Limb (tissue), 2 donors: ENCODE measurements around the gene UBTD2.
"Not testable (repeated sequence)": the region's sequence is repeated elsewhere in the genome, so short reads cannot be mapped to it uniquely, and the experiment has no call there.

ENCODE experiments used
- DNase-seq, 2 donors: peaks; one replicate each; pipeline ENCODE4 v3.0.0-alpha.2; 2016; ENCODE audit errors: extremely low spot score in 2 of 2

Gene UBTD2

DNA sequence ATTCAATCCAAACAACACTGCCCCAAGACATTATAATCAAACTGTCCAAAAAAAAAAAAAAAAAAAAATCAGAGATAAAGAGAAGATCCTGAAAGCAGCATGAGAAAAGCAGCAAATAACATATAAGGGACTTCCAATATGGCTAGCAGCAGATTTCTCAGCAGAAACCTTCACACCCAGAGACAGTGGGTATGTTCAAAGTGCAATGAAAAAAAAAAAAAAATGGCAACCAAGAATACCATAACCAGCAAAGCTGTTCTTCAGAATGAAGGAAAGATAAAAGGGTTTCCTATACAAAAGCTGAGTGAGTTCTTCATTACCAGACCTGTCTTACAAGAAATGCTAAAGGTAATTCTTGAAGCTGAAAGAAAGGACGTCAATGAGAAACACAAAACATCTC lies 32.1 kb downstream of the UBTD2 start:
- DNase-seq, result no peak

DNA sequence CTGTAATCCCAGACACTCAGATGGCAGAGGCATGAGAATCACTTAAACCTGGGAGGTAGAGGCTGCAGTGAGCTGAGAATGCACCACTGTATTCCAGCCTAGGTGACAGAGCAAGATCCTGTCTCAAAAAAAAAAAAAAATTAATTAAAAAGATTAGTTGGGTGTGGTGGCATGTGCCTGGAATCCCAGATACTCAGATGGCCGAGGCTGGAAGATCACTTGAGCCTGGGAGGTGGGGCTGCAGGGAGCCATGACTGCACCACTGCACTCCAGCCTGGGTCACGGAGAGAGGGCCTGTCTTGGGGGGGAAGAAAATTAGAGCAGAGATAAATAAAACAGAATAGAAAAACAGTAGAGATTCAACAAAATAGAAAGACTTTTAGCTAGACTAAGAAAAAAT lies 34.9 kb downstream of the UBTD2 start:
- no peak for DNase-seq

DNA sequence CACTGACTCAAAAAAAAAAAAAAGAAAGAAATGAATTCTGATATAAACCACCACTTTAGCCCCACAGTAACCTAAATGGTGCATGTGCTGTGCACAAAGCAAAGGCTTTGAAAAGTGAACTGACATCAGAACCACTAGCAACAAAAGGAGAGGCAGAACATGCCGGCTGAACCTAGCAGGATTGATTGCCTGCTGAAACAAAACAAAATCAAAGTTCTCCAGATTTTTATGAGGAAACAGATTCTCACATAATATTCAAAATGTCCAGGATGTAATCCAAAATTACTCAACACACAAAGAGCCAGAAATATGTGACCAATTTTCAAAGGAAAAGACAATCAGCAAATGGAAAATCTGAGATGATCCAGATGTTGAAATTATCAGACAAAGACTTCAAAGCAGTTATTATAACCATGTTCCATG lies 37.9 kb downstream of the UBTD2 start:
- no peak for DNase-seq

DNA sequence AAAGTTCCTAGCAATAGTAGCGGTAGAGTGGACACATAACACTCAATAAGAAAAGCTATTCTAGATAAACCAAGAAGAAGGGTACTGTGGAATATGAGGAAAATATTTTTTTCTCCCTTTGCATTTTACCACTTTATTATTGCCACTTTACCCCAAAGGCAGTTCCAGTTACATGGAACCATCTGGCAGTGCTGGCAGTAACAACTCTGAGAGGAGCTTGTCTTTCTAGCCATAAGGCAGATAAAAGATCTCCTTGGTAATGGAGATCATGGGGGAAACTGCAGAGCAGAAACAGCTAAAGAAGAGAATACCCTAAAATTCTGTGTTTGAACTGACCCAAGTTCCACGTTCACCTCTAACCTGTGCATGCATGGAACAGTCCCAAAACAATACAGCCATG lies 38.5 kb downstream of the UBTD2 start:
- DNase-seq, result no peak

DNA sequence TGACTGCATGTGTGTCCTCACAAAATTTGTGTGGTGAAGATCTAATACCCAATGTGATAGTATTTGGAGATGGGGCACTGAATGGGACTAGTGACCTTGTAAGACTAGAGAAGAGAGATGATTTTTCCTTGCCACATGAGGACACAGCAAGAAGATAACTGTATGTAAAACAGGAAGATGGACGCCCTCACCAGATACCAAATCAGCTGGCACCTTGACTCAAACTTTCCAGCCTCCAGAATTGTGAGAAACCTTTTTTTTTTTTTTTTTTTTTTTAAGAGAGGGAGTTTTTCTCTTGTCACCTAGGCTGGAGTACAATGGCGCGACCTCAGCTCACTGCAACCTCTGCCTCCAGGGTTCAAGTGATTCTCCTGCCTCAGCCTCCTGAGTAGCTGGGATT lies 40.3 kb downstream of the UBTD2 start:
- DNase-seq, result no peak

DNA sequence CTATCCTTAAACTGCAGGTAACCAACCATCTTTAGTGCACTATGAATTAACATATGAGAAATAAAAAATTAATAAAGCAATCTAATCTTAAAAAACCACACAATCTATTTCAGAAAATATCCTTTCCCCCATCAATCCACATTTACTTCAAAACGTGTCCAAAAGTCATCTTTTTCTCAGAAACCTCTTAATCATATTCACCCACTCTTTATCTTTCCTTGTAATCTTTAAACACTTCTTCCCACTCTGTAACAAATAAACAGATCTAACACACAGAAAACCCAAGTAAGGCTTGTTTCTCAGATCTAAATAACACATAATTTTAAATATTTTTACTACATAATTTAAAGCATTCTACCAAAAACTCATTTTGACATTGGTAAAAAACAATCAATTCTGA lies 45.2 kb downstream of the UBTD2 start:
- DNase-seq, result no peak

DNA sequence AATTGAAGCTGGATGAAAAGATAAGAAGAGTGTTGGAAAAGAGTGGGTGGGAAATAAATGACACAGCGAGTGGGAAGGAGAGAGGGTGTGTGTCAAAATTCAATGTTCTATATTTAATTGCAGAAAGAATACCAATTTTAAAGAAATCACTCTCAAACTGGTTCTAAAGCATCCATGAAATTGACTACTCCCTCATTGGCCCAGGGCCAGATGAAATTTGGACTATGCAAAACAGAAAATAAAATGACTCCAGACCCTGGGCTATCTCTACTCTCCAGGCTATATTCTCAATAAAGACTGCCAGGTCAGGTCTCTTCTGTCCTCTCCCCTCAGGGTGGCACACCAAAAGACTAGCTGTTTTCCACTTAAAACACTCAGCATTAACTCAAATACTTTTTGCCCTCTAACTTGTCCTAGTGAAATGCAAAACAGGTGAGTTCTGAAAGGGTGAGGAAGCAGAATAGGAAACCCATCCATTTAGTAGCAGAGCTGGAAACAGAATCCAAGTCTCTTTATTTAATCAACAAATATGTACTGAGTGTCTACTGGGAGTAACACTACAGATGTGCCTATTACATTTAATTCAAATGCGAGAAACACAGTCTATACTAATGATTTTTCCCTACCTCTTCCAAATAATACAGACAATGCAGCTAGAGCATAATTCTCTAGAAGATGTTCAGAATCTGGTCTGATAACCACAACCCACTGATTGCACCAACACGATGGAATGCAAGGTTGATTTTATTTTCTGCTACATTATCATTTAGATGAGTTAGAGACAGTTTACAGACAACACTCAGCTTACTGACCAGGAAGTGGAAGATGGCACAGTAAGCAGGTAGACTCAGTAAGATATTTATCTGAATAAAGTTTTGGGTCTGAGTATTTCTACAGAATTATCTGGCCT lies 47.5 kb downstream of the UBTD2 start:
- DNase-seq, result no peak

DNA sequence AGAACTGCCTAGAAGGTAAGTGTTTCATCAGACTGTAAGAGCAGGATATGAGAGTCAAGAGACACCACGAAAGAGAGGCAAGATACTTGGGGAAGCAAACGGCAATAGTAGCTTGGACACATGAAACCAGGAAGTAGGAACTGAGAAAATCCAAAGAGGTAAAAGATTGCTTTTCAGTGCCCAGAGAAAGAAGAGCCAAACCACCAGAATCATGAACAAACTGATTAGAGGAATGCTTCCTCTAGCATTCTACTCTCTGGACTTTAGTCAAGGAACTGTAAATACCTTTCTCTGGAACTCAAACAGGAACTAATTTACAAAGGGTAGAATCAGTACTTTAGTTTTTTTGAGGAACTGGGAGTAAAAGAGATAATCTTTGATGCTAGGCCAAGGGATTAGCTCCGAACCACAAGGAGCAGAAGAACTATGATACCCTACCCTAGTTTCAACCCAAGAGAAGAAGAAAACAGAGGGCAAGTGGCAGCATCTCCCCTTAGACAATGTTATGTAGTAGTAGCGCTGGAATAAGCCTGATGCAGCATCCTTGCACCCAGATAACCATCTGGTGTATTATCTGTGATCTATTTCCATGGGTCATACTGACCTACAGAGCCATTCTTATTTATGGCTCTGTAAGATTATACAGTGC lies 48.3 kb downstream of the UBTD2 start:
- DNase-seq, result no peak

DNA sequence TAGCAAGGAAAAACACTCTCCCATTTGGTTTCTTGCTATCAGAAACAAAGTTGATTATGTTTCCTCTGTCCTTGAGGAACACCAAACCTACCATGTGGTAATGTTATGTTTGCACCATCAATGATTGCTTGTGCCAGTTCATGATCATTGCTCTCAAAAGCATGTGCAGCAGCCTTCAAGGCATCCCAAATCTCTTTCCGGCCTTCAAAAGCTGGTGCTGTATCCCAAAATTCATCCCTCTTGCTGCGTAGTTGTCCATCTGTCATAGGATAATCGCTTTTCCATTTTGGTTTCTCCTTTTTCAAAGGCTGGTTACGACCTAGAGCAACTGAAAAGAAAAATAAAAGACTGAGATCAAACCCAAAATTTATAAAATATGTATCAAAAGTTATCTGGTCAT lies 49.5 kb downstream of the UBTD2 start:
- no peak for DNase-seq

DNA sequence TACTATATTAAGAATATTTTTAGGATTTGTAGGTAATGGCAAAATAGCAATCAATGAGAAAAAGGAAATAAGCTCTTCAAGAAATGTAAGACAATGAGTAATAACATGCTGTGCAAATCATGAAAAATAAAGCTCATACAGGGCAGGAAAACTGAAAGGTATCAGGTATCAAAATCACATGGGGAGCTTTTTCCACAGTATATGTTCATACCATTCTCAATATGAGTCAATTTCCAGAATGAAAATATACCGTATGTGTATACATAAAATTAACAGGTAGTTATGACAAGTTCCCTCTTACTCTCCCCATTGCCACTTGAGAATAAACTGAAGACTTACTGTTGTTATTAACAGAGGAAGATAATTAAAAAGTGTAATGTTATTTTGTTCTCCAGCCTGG lies 53.7 kb downstream of the UBTD2 start:
- no peak for DNase-seq

DNA sequence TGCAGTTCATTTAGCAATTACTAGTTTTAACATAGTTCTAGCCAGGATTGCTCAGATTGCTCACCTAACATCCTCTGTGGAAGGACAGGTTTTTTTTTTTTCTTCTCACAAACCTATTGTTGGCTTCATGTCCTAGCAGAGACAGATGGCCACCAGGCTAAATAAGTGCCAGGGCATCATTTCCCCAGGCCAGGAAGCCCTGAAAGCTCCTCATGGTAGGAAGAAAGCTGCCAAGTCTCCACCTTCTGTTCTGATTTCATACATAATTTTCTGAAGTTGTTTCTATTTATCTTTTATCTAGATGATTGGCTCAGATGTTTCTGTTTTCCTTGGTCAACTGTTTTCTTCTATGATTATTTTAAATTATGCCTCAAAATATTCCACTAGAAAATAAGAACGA lies 58.6 kb downstream of the UBTD2 start:
- DNase-seq, result no peak

DNA sequence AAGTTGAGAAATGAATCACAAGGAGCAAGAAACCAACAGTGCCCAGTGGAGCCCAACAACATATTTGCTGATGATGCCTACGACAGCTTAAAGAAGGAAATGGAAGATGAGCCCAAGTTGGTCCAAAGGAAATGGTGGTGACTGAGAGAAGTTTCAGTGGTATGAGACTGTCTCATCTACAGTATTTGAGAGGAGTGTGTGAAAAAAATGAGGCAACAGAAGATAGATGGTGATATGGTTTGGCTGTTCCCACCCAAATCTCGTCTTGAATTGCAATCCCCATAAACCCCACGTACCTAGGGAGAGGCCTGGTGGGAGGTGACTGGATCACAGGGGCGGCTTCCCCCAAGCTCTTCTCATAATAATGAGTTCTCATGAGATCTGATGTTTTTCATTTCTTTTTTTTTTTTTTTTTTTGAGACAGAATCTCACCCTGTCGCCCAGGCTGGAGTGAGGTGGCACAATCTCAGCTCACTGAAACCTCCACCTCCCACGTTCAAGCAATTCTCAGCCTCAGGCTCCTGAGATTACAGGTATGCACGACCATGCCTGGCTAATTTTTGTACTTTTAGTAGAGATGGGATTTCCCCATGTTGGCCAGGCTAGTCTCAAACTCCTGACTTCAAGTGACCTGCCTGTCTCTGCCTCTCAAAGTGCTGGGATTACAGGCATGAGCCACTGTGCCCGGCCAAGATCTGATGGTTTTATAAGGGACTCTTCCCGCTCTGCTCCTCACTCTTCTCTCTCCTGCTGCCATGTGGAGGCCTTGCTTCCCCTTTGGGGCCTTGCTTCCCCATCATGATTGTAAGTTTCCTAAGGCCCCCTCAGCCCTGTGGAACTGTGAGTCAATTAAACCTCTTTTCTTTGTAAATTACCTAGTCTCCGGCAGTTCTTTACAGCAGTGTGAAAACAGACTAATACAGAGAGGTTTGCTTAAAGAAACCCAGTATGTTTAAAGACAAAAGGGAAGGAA lies 59.4 kb downstream of the UBTD2 start:
- DNase-seq, result no peak

DNA sequence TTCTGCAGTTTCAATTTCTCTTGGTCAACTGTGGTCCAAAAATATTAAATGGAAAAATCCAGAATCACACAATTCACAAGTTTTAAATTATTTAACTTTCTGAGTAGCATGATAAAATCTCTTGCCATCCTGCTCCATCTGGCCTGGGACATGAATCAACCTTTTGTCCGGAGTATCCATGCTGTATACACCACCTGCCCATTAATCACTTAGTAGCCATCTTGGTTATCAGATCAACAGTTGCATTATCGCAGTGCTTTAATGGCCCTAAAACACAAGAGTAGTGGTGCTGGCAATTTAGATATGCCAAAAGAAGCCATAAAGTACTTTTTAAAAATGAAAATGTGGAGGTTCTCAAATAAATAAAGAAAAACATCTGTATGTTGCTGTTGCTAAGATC lies 64.3 kb downstream of the UBTD2 start:
- DNase-seq, result no peak

DNA sequence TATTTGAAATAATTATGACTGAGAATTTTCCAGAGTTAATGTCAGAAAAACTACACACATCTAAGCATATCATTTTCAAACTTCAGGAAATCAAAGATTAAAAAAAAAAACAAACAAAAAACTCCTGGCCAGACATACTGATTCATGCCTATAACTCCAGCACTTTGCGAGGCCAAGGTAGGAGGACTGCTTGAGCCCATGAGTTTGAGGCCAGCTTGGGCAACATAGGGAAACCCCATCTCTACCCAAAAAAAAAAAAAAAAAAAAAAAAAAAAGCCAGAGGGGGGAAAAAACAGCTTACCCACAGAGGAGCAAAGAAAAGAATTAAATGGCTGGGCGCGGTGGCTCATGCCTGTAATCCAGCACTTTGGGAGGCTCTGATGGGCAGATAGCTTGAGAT lies 67.2 kb downstream of the UBTD2 start:
- DNase-seq, result no peak

DNA sequence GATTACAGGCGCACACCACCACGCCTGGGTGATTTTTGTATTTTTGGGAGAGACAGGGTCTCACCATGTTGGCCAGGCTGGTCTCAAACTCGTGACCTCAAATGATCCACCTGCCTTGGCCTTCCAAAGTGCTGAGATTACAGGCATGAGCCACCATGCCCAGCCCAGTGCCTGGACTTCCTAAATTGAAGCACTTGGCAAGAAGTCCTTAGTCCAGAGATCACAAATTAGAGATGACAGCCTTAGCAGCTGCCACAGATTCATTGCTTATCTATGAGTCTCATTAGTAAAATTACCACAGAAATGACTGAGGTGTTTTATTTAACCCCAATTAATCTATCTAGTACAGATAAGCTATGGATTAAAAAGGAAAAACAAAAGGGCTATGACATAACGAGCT lies 70.4 kb downstream of the UBTD2 start:
- no peak for DNase-seq

DNA sequence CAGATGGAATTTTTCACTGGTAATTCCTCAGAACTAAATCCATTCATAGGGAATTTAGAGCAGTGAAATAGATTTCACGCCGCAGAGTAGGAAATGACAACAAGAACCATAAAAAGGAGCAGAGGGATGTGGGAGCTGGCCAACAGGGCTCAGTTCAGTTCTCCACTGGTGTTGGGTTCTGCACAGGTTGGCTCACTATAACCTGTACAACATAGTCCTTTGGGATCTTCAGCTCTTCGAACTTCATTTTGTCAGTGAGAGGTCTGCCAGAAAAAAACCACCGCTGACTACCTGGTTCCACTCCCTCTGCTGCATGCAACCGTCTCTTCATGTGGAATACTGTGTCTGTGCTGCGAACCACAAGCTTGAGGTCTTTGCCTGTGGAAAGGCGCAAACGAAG lies 71.9 kb downstream of the UBTD2 start:
- DNase-seq, result no peak

DNA sequence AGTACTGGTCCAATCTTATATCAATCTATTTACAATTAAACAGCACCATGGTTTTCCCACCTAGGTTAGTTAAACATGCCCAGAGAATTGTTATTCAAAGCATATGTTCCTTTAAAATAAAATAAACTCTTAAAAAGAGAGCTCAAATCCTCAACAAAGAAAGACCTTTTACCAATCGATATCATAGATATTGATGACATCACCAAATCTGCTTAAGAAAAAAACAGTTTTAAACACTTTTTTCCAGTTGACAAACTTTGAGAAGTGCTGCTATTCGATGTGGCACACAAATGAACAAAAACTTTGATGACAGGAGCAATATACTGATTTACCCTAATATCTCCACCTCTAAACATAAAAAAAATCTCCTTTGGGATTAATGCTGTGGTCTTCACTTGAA lies 73.8 kb downstream of the UBTD2 start:
- DNase-seq, result no peak

DNA sequence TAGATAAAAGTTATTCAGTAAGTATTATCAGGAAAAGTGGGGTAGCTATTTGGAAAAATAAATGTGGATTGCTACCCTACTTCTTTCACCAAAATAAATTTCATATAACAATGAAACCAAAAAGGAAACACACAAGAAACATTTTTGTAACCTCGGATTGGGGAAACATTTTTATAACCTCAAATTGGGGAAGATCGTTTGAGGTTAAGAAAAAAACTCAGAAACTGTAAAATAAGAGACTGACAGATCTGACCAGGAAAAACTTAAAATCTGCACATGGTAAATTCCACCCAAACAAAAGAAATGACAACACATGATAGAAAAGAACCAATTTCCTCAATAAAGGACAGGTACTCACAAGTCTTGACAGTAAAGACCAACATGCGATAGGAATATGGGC lies 76.1 kb downstream of the UBTD2 start:
- no peak for DNase-seq

DNA sequence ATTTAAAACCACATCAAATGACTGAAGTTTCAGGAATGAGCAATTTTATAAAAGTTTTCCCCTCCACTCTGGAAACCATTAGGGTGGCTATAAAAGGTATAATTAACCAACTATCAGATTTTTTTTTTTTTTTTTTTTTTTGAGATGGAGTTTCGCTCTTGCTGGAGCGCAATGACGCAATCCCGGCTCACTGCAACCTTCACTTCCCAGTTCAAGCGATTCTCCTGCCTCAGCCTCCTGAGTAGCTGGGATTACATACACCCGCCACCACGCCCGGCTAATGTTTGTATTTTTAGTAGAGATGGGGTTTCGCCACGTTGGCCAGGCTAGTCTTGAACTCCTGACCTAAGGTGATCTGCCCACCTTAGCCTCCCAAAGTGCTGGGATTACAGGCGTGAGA lies 77.6 kb downstream of the UBTD2 start:
- DNase-seq, result not testable (repeated sequence)

DNA sequence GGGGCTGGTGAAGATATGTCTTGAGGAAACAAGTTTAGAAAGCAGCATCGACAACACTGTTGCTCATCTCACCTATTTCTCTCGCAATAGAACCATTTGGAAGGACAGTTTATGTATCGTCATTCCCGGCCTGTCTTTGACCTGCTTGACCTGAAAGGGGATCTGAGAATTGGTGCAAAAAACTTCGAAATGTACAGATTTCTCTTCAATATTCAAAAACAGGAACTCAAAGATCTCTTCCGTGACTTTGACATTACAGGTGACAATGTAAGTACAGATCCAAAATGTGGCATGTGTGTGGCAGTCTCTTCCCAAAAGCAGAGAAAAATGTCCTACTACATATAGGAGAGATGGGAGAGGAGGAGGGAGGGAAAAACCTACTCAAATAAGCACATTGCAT lies 83.1 kb downstream of the UBTD2 start:
- DNase-seq, result no peak

DNA sequence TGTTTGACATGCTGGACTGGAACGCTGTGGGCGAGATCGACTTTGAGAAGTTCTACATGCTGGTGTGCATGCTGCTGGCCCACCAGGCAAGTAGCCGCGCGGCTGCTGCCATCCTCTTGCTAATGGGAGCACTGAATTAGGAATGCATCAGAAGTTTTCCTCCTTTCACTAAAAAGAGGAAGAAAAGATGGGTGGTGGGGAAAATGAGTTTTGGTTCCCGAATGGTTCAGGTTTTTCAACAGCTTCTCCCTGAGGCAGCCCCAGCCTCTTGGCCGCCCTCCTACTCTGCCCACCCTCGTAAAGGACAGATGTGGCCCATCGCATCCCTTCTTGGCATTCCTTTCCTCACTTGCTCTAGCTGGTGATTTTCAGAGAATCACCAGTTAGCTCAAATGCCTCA lies 84.1 kb downstream of the UBTD2 start:
- DNase-seq, result no peak

DNA sequence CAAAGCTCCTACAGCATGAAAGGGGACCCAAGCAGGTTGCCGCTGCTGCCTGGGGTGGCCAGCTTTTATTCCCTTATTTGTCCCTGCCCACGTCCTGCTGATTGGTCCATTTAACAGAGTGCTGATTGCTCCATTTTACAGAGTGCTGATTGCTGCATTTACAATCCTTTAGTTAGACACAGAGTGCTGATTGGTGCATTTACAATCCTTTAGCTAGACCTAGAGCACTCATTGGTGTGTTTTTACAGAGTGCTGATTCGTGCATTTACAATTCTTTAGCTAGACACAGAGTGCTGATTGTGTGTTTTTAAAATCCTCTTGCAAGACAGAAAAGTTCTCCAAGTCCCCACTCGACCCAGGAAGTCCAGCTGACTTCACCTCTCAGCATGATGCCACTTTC lies 85.8 kb downstream of the UBTD2 start:
- DNase-seq, result not testable (repeated sequence)
